ENCODE measurements around the gene TUSC2.

TUSC2 gene

DNA sequence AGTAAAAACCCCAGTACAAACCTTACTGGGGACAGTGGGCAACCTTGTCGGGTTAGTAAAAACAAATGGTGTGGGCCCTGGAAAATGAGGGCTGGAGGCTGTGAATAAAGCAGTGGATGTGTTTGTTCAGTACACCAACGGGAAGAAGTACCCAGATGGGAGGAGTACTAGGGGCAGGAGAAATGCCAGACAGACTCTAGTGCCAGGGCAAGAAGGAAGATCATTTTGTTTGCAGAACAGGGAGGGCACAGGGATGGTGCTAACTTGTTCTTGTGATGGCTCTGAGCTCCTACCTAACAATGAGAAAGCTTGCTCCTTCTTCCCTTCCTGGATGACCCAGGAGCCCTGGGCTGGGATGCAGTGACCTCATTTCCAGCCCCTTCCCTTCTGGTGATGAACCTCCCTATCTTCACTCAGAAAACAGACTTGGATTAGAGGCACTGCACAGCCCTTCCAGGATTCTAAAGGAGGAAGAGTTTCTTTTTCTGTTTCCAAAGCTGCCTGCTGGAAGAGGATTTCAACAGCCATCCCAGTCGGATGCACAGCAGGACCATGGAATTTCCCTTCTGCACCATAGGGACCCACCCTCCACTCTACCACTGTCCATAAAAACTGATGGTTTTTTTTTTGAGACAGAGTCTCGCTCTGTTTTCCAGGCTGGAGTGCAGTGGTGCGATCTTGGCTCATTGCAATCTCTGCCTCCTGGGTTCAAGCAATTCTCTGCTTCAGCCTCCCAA is 6.5 kb upstream of the TUSC2 start:
- no peak for DNase-seq

- DNase-seq, result no peak
These were observed 5.8 kb upstream of the TUSC2 start for GRCh38 chr3:50333744-50334328.

DNA sequence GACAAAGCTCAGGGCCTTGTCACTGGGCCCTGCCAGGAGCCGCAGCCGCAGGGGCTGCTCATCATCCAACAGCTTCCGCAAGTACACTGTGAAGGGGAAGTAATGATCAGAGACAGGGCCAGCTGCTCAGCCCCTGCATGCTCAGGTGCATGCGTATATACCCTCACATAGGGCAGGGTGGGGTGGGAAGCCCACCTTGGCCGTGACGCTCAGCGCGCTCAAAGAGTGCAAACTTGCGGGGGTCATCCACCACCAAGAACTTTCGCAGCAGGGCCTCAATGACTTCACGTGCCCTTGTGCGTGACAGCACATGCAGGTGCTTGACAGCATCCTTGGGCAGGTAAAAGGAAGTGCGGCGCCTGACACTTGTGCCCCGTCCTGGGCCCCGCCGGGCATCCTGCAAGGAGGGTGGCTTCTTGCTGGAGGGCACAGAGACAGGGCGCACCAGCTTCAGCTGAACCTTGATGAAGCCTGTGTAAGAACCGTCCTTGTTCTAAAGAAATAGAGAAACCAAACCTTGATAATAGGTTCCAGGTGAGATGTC is 3.4 kb upstream of the TUSC2 start:
- no peak for DNase-seq

DNA sequence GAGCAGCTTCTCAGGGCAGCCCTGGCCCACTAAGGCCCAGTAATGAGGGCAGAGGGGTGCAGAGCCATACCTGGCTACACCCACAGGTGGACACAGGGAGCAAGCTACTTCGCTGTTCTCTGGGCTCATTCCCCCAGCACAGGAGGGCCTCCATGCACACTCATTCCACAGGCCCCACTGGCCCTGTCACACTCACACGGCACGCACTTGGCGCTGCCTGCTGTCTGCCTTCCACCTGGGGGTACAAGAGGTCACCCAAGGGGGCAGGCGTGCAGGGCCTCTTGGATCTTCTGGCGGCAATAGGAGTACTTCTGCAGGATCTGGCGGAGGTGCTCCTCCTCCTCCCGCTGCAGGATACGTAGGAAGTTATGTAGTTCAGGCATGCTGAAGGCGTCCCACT is 2.3 kb upstream of the TUSC2 start:
- DNase-seq, result no peak

- DNase-seq, result no peak
These were observed 894 bp downstream of the TUSC2 start for GRCh38 chr3:50327129-50327528.

- DNase-seq, result no peak
These were observed 1.9 kb downstream of the TUSC2 start for GRCh38 chr3:50326182-50326541.

GRCh38 chr3:50325497-50326181 is 2.4 kb downstream of the TUSC2 start:
- no peak for DNase-seq

GRCh38 chr3:50325113-50325480 is 2.9 kb downstream of the TUSC2 start:
- no peak for DNase-seq

- no peak for DNase-seq
These were observed 3.5 kb downstream of the TUSC2 start for GRCh38 chr3:50324351-50325112.

DNA sequence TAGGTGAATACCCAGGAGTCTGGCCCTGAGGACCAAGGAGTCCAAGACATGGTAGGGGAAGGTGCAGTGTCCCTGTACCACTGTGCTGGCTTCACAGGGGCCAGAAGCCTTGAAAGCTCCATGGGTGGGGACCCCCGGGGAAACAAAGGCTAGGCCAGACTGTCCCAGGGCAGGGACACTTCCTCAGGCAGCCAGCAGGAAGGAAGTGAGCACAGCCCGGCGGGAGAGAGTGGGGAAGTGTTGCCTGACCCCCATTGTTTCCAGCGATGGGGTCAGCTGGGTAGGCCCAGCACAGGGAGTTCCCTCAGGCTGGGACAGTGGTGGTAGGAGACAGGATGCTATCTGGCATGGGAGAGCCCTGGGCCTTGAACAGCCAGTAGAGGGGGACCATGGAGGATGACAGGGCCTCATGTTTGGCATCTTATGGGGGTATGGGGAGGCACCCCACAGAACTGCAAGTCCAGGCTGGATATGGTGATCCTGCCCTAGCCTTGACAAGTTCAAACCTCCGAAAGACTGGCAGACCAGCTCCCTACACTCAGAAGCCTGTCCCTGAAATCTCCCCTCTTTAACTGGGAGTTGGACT is 4.3 kb downstream of the TUSC2 start:
- DNase-seq, result no peak

DNA sequence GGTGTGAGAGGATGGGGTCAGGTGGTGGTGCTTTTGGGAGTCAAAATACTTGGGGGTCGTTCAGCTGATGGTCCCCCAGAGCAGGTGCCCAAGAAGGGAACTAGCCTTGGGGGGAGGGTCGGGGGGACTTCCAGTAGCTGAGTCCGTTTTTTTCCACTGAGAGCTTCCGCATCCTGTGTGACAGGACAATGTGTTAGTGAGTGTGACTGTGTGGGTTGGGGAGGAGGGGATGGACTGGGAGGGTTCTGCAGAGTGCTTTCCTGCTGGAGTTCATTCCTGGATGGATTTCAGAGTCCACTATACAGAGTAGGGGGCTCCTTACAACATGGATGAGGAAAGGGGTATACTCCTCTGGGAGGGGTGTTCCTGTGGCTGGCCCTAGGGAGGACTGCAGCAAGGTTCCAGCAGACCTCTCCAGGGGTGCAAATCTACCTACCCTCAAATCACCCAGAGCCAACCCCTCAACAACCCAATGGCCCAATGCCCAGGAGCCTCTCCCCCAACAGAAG is 4.9 kb downstream of the TUSC2 start:
- no peak for DNase-seq

GRCh38 chr3:50322386-50323091 is 5.5 kb downstream of the TUSC2 start, which contains the start of gene HYAL2:
TSS of gene HYAL2 (minus strand) at chr3:50322745. CDS start at chr3:50320489, 2,256 bp downstream.
- no peak for DNase-seq

GRCh38 chr3:50322115-50322385 is 6.0 kb downstream of the TUSC2 start:
- no peak for DNase-seq

DNA sequence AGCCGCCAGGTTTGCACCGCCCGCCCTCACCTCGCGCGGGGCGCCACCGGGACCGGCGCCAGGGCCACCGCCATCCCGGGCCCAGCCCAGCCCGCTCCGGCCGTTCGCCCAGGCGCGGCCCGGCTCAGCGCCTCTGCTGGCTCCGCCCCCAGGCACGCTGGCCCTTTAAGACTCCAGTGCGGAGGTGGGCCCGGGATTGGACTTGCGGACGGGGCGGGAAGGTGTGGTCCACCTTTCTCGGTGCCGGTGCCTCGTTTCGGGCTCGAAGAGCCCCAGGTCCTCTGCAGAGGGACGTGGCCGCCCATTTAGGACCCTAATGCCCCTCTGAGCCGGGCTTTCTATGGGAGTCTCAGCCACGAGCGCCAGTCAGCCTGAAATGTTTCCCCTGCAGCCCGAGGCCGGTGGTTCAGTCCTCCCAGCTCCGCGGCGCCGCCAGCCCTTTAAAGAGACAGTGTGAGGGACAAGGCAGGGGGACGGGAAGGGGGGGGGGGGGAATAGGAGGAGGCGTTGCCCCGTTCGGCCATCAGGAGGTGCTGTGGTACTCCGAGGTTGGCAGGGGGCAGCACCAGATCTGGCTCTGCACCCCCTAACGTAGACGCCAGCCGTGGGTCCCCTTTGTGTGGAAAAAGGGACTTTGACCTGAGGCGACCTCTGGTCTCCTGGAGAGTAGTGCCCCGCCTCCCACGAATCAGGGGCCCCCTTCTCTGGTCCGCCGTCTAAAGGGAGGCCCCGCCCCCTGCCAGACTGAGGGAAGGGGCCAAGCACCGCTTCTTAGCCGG is 6.5 kb downstream of the TUSC2 start:
- DNase-seq, result peak; percentile 69

GRCh38 chr3:50320853-50321335 is 7.1 kb downstream of the TUSC2 start:
- no peak for DNase-seq

DNA sequence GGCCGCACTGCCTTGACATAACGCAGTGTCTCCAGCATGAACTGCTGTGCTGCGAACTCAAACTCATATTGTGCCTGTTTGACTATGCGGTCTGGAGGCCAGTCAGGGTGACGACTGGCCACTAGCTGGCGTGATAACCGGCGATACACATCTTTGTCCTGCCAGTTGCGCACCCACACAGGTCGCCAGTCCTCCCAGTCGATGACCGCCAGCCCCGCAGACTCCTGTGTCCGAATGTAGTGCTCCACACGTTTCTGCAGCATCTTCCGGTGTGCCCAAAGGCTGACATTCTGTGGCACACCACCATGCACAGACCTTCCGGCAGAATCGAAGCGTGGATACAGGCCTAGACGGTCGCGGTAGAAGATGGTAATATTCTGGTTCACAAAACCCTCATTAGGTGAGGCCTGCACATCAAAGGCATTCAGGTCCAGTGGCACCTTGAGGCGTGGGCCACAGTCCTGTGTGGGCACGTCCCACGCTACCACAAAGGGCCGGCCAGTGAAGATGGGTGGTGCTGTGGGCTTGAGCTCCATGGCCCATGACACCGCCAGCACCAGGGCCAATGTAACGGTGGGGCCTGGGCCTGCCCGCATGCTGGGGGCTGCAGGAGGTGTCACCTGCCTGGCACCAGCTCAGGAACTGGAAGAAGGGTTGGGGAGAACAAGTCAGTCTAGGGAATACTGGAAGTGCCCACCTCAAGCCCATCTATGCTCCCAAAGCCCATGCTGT is 8.0 kb downstream of the TUSC2 start:
- DNase-seq, result no peak

DNA sequence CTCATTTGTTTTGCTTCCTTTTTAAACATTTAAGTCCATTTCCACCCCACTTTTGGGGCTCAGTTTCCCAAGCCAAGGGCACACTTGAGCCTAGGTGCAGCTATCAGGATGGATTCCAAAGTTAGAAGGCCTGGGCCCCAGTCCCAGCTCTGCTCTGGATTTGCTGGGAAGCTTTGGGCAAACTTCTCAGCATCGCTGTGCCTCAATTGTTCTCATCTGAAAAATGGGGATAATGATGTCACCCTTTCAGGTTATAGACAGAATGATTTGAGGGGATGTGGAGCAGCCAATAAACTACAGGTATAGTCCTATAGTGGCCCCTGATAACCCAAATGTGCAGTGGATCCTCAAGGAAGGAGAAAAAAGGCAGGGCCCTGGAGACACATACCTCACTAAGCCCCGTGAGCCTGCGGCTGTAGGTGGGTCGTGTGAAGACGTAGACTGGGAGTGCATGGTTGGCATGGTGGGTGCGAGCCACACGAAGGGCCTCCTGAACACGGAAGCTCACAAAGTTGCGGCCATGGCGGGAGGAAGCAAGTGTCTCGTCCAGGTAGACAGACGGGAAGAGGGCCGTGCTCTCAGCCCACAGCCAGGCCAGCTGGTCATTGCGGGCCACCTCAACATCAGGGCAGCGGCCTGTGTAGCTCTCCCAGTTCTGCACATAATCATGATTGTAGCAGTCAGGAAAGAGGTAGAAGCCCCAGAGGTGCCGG is 8.7 kb downstream of the TUSC2 start:
- DNase-seq, result no peak

GRCh38 chr3:50318615-50319014 is 9.4 kb downstream of the TUSC2 start:
- DNase-seq, result no peak

DNA sequence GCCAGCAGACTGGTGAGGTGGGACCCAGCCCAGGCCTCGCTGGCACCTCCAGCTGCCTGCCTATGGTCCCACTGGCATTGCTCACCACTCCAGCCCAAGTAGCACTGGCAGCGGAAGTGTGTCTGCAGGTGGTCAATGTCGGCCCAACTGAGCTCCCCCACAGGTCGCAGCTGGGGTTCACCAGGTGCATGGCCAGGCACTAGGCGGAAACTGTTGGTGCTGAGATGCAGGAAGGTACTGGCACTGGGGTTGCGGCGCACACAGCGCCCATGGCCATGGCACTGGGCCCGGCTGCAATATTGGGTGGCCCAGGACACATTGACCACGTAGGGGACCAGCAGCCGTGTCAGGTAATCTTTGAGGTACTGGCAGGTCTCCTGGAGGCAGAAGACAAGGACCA is 9.9 kb downstream of the TUSC2 start:
- no peak for DNase-seq

DNA sequence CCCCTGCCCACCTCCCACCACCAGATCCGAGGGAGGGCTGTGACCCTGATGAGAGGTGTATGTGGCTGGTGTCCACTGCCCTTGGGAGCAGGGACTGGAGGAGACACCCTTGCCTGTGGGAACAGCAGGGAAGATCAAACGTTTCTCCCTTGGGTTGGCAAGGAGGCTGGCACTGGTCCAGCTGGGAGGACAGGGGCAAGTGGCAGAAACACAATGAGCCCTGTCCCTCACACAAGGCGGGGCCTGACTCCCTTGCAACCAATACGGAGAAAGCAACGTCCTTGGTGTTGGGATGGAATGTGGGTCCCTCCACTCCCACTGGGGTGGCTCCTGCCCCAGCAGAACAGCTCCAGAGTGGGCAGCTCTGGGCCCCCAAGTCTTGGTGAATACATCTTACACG is 10.7 kb downstream of the TUSC2 start:
- no peak for DNase-seq

Measured in NCI-H226 (cell line).